Naive B cell (primary cell): ENCODE data around the gene AGAP2. TPM values are rescaled to one million over a fixed set of nuclear protein-coding genes. Genes with fewer than 3 reads are reported as not detected.
A peak's percentile ranks its signal among the peaks of the same experiment; 100 is the strongest.

Source experiments
- ATAC-seq, 2 donors: fragments of 150-1000 bp; cut with Tn5 transposase; 2 replicates each; pipeline ENCODE4 v1.10.0; 2021; ENCODE audit warnings: low read depth in 2 of 2, mild to moderate bottlenecking in 2 of 2, moderate library complexity in 2 of 2
- DNase-seq: peaks from one replicate; pipeline ENCODE4 v3.0.0; 2022
- H3K27ac Mint-ChIP-seq, 6 donors: one replicate each; pipeline ENCODE4 v1.8.0; 2020 to 2022; ENCODE audit warnings: mild to moderate bottlenecking in 6 of 6, mixed read lengths in 6 of 6, moderate library complexity in 5 of 6, inconsistent platforms in 2 of 6
- H3K27me3 Mint-ChIP-seq, 3 donors: one replicate each; pipeline ENCODE4 v1.8.0; 2021 to 2022; ENCODE audit warnings: mixed read lengths in 3 of 3, mild to moderate bottlenecking in 1 of 3
- H3K36me3 Mint-ChIP-seq, 2 donors: one replicate each; pipeline ENCODE4 v1.8.0; 2020 to 2022; ENCODE audit warnings: mixed read lengths in 2 of 2, inconsistent platforms in 1 of 2, mild to moderate bottlenecking in 1 of 2
- H3K4me1 Mint-ChIP-seq, 3 donors: one replicate each; pipeline ENCODE4 v1.8.0; 2020 to 2022; ENCODE audit warnings: mixed read lengths in 3 of 3, inconsistent platforms in 1 of 3, mild to moderate bottlenecking in 1 of 3, moderate library complexity in 1 of 3
- H3K4me3 Mint-ChIP-seq, 8 donors: one replicate each; pipeline ENCODE4 v1.8.0; 2020 to 2022; ENCODE audit warnings: mild to moderate bottlenecking in 8 of 8, mixed read lengths in 8 of 8, moderate library complexity in 8 of 8, inconsistent platforms in 2 of 8
- H3K9me3 Mint-ChIP-seq, 7 donors: one replicate each; pipeline ENCODE4 v1.8.0; 2020 to 2022; ENCODE audit warnings: mixed read lengths in 7 of 7, mild to moderate bottlenecking in 5 of 7, inconsistent platforms in 2 of 7, moderate library complexity in 1 of 7
- polyA plus RNA-seq, 6 donors: library from polyadenylated mRNA; unstranded; fragments of 300-500 nt; fragmentation: Illumina TruSeq; gene quantifications; one replicate each; pipeline ENCODE4 v1.2.3, GENCODE V29; 2021; ENCODE audit warnings: low read depth in 6 of 6

Gene AGAP2
- polyA plus RNA-seq, 6 donors from 2014 or later, result 1.2 to 4.0 (median 2.1) TPM

DNA sequence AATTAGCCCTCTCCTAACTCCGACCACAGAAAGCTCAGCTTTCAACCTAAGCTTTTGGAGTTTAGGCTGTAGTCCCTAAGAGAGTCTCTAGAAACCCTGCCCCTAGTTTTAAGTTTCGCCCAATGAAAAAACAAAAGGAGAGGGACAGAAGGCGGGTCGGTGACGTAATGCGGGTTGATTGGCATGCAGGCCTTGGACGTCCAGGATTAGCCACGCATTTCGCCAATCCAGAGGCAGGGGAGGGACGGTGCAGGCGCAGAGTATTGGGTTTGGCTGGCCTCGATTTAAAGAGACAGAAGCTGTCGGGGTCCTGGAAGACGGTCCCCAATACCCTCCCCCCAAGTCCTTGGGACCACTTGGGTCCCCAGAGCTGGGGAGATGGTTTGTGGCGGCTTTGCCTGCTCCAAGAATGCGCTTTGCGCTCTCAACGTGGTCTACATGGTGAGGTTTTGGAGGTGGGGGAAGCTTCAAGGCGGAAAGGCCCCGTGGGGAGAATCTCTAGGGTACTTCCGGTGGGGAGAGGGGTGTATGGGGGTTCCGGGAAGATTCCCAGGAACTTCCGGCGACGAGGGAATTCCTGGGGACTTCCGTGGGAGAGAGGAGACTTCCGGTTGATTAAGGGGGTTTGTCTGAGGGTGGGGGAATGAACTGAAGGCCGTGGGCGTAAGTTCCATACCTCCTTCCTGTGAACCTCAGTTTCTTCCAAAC is 6.4 kb upstream of the AGAP2 start, which contains the start of gene TSPAN31:
Gene TSPAN31 (plus strand): TSS at position 263 of the 708 bp plus-strand sequence. CDS start 116 bp downstream, at position 379.
- H3K4me3 Mint-ChIP-seq, result peak within 1 kb of the TSS; percentile 90 to 99 (median 96)
- peaks cover 50 to 53% (median 51%) of the 10 kb centered on the region in 3 donors for H3K4me1 Mint-ChIP-seq
- peak within 1 kb of the TSS; percentile 92 to 98 (median 96) for H3K27ac Mint-ChIP-seq
- no peaks in the 10 kb centered on the region for H3K9me3 Mint-ChIP-seq
- no peaks in the 10 kb centered on the region for H3K36me3 Mint-ChIP-seq
- peak; percentile 94 for DNase-seq
- ATAC-seq, result peak; percentile 79 to 83
- no peaks in the 10 kb centered on the region for H3K27me3 Mint-ChIP-seq

DNA sequence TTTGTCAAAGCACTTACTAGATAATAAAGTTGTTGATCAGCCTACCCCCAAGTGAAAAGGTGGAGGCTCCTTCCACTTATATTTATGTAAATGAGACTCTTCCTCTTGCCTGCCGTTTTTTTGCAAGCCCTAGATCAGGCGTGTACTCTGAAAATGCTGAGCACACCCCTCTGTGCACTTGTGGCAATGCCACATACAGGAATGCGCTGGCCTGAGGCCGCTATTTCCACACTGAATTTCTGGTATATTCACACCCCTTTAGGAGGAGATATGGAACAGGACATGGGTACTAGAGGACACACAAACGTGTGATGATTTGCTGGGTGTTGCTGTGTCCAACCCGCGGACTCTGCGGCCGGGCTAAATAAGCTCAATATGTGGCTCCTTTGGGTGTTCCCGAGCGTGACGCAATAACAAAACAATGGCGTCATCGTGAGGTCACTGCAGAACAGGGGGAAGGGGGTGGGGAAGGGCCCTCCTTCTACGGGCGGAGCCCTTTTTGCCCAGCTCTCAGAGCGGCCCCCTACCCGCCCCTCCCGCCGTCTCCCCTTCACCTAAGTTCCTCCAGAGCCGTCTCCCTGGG is 5.7 kb upstream of the AGAP2 start:
- Mint-ChIP-seq H3K9me3 (no peaks in the 10 kb centered on the region), H3K36me3 (no peaks in the 10 kb centered on the region), H3K4me3 (peak overlapping the region; percentile 90 to 99 (median 96)), H3K4me1 (peaks cover 55 to 56% (median 56%) of the 10 kb centered on the region in 3 donors), H3K27ac (peak overlapping the region; percentile 91 to 98 (median 96)), H3K27me3 (no peaks in the 10 kb centered on the region)
- DNase-seq (peak; percentile 74), ATAC-seq (peak; percentile 62)

DNA sequence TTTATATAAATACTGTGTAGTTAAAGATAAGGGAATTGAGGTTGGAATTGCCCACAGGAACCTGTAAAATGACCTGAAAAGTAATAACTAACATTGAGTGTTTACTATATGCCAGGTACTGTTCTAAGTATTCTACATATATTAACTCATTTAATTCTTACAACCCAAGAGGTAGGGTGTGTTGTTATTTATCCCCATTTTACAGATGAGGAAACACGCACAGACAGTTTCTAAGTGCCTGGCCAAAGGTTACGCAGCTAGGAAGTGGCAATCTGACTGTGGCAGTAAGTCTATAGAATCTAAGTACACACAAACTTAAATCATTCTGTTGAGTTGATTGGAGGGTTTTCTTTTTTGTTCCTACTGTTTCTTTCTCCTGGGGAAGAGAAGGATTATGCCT is 5.2 kb upstream of the AGAP2 start:
- H3K27me3 Mint-ChIP-seq, result no peaks in the 10 kb centered on the region
- no peaks in the 10 kb centered on the region for H3K36me3 Mint-ChIP-seq
- peaks cover 57 to 61% (median 61%) of the 10 kb centered on the region in 3 donors for H3K4me1 Mint-ChIP-seq
- DNase-seq (no peak), ATAC-seq (no peak)
- H3K27ac Mint-ChIP-seq, result peak overlapping the region; percentile 91 to 98 (median 96)
- no peaks in the 10 kb centered on the region for H3K9me3 Mint-ChIP-seq
- H3K4me3 Mint-ChIP-seq, result peak overlapping the region in 7 of 8 donors; percentile 90 to 99 (median 96)

DNA sequence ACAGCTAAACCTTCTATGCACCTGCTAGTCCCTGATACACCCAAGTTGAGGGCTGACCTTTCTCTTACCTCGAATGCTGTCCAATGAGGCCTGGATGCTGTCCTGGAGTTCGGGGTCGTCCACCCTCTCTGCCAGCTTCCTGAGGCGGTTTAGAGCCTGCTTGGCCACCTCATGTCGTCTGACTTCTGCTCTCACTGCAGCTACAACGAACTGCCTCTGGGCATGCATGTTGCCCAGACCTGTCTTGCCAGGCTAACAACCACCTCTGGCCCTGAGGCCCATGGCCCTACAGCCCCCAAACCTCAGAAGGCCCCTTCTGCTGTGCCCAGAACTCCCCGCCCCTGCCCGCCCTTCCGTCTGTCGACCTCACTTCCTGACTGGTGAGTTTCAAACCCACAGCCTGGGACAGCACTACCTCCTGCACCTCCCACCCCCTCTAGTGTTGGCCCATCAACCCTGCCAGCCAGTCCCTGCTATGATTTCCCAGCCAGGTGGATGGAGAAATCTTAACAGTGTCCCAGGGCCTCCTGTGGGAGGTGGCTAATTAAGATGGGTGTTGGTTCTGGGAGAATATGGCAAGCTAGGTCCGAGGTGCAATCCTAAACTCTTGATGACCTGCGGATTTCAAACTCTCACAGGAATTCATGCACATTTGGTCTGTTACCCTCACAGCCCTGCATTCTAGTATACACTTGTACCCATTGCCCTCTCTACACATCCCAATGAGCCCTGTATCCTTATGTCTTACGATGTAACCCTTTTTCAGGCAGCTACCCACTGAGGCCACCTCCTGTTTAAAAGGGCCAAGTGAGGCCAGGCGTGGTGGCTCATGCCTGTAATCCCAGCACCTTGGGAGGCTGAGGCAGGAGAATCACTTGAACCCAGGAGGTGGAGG is 3.5 kb upstream of the AGAP2 start:
- Mint-ChIP-seq H3K4me3 (peak overlapping the region; percentile 81 to 95 (median 92)), H3K36me3 (no peaks in the 10 kb centered on the region), H3K27me3 (no peaks in the 10 kb centered on the region), H3K9me3 (no peaks in the 10 kb centered on the region), H3K4me1 (peaks cover 57 to 61% (median 58%) of the 10 kb centered on the region in 3 donors), H3K27ac (peak overlapping the region; percentile 93 to 97 (median 96))
- DNase-seq (peak; percentile 66), ATAC-seq (peak; percentile 48 to 51)

DNA sequence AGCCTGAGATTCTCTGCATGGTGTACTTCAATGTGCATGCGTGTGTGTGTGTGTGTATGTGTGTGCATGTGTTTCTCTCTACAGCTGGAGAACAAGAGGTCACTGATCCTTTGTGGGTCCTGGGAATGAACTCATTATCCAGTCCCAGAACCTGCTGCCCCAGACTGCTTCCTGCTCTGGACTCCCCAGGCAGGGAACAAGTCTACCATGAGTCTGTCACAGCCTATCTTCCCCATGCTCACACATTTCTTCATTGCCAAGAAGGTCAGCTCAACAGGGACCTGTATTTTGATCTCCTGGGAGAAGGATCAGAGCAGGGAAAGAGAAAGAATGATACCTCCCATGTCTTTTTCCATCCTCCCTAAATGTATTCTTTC is 2.9 kb upstream of the AGAP2 start:
- H3K27me3 Mint-ChIP-seq, result no peaks in the 10 kb centered on the region
- H3K4me1 Mint-ChIP-seq, result peaks cover 59 to 62% (median 60%) of the 10 kb centered on the region in 3 donors
- peak overlapping the region; percentile 93 to 97 (median 96) for H3K27ac Mint-ChIP-seq
- no peaks in the 10 kb centered on the region for H3K9me3 Mint-ChIP-seq
- no peak for DNase-seq
- H3K36me3 Mint-ChIP-seq, result no peaks in the 10 kb centered on the region
- no peak for ATAC-seq
- H3K4me3 Mint-ChIP-seq, result peak overlapping the region; percentile 81 to 95 (median 92)

DNA sequence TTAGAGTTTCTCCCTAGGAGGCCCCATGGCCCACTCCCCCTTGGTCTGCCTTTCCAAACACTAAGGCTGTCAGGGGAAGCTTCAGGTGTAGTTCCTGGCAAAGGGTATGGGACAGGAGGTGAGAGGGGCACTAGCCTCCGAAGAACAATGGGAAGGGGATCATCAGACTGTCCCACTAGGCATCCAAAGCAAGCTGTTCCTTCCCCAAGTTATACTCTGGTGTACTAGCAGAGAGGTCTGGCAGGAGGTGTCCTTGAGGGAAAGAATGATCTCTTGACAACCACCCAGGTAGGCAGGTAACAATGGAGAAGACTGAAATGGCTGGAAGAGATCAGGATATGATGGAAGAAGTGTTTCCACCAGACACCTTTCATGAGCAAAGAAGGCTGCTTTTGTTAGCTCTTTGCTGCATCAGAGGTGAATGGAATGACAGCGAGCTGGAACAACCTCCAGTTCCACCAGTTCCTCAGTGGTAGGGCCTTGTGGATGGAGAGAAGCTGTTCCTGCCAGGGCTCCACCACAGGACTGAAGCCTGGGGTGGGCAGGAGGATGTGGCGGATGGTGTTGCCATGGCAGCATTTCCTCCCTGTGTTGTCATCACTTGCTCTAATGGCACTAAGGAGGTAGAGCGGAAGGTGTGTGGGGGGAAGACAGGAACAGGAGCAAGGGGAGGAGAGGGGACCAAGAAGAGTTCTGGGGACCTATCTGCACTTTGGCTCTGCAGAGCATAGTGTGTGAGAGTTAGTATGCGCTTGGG is 2.3 kb upstream of the AGAP2 start:
- H3K27ac Mint-ChIP-seq, result peak overlapping the region; percentile 93 to 97 (median 96)
- H3K27me3 Mint-ChIP-seq, result no peaks in the 10 kb centered on the region
- H3K36me3 Mint-ChIP-seq, result no peaks in the 10 kb centered on the region
- DNase-seq, result peak; percentile 71
- H3K4me1 Mint-ChIP-seq, result peaks cover 56 to 57% (median 57%) of the 10 kb centered on the region in 3 donors
- H3K4me3 Mint-ChIP-seq, result peak overlapping the region; percentile 81 to 95 (median 92)
- no peaks in the 10 kb centered on the region for H3K9me3 Mint-ChIP-seq
- ATAC-seq, result peak; percentile 37 to 46

DNA sequence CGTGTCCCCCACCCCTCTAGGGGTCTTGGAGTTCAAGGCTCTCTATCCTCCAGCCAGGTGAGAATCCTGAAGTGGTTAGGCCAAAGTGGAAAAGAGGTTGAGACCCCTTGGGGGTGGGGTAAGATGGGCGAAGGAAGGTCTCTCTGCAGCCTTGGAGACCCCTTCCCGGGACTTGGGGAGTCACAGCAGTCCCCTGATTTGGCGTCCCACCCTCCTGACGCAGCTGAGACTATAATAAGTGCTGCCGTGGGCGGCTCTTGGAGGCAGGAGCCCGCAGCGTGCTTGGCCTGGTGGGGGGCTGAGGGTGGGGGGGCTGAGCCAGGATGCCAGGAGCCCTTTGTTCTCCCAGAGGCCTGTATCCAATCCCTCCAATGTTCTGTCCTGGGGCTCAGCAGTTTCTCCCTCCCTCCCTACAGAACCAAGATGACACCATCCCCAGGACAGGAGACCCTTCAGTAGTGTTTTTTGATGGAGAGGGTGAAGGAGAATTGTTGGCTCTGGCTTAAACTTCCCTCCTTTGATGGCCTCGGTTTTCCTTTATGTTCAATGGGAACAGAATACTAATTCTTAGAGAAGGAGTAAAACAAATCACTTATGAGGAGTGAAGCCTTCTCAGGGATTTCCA is 1.5 kb upstream of the AGAP2 start:
- Mint-ChIP-seq H3K36me3 (peaks cover under 1% of the 10 kb centered on the region in 2 donors), H3K27me3 (no peaks in the 10 kb centered on the region), H3K4me3 (peak overlapping the region in 4 of 8 donors; percentile 22 to 95 (median 84)), H3K27ac (peak overlapping the region in 4 of 6 donors; percentile 65 to 97 (median 90)), H3K4me1 (peaks cover 49 to 53% (median 51%) of the 10 kb centered on the region in 3 donors), H3K9me3 (no peaks in the 10 kb centered on the region)
- ATAC-seq, result no peak
- DNase-seq, result no peak

DNA sequence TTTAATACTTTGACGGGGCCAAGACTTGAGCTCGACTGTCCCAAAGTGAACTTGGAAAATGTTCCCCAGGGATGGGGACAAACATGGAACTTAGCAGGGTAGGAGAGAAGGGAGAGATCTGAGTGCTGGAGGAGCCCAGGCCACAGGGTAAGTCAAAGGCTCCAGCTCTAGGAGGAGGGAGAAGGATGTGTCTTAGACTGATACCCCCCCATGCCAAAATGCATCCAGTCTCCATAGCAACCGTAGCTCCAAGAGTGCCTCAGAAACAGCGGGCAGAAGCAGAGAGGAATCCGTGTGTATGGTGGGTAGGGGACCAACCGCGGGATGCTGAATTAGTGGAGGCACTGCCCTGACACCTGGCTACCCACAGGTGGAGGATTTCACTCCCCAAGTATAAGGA is 845 bp upstream of the AGAP2 start:
- peaks cover 44 to 51% (median 49%) of the 10 kb centered on the region in 3 donors for H3K4me1 Mint-ChIP-seq
- no peak for DNase-seq
- peaks cover 7% of the 10 kb centered on the region in 2 donors for H3K36me3 Mint-ChIP-seq

DNA sequence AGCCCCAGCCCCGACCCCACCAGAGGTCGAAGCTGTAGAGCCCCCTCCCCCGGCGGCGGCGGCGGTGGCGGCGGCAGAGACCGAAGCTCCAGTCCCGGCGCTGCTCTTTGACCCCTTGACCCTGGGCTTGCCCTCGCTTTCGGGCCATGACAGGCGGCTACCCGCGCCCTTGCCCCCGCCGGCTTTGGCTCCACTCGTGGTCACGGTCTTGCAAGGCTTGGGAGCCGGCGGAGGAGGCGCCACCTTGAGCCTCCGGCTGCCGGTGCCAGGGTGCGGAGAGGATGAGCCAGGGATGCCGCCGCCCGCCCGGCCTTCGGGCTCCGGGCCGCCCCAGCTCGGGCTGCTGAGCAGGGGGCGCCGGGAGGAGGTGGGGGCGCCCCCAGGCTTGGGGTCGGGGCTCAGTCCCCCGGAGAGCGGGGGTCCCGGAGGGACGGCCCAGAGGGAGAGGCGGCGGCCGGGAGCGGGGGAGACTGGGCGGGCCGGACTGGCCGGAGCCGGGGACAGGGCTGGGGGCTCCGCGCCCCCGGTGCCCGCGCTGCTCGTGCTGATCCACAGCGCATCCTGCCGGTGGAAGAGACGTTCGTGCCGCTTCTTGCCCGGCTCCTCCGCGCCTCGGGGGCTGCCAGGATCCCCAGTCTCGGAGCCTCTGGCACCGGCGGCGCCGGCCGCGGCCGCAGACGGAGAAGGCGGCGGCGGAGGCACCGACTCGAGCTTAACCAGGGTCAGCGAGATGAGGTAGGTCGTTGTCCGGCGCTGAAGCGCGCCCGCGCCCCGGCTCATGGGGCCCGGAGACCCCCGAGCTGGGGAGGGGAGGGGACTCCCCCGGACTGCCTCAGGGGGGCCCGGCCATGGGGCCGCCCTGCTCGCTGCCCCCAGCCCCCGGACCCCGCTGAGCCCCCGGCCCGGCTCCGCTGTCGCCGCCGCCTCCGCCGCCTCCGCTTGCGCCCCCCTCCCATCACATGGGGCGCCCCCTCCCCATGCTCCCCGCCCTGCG is 778 bp downstream of the AGAP2 start:
- Mint-ChIP-seq H3K4me3 (no peak overlapping the region), H3K27me3 (no peaks in the 10 kb centered on the region), H3K9me3 (no peaks in the 10 kb centered on the region), H3K27ac (no peak overlapping the region), H3K36me3 (peaks cover 13 to 18% of the 10 kb centered on the region in 2 donors), H3K4me1 (peaks cover 39 to 44% (median 42%) of the 10 kb centered on the region in 3 donors)
- DNase-seq, result no peak
- no peak for ATAC-seq

More for the DNA sequence above, 845 bp upstream of the AGAP2 start:
- no peaks in the 10 kb centered on the region for H3K9me3 Mint-ChIP-seq
- peak overlapping the region in 4 of 6 donors; percentile 29 to 88 (median 63) for H3K27ac Mint-ChIP-seq
- ATAC-seq, result no peak
- H3K27me3 Mint-ChIP-seq, result no peaks in the 10 kb centered on the region
- H3K4me3 Mint-ChIP-seq, result peak overlapping the region in 4 of 8 donors; percentile 41 to 70 (median 58)

DNA sequence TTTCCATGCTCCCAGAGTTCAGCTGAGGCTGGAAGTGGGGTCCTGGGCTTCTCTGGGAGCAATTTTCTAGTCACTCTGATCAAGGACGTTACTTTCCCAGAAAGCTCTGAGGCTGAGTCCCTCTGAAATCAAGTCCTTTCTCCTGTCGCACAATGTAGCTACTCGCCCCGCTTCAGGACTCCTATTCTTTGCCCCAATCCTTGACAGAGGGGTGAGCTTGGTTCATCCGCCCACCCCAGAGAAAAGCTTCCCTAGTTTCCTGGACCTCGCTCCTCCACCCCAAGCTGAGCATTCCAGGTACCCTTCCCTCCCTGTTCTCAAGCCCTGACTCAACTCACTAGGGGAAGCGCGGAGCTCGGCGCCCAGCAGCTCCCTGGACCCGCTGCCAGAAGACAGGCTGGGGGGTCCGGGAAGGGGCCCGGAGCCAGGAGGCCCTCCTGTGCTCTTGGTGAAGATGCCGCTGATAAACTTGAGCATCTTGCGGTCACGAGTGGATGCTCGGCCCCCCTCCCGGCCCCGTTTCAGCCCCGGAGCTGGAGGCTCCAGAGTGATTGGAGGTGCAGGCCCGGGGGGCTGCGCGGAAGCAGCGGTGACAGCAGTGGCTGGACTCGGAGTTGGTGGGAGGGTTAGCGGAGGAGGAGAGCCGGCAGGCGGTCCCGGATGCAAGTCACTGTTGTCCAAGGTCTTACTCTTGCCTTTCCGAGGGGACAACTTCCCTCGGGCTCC is 1.6 kb downstream of the AGAP2 start:
- DNase-seq (no peak), ATAC-seq (no peak)
- no peaks in the 10 kb centered on the region for H3K27me3 Mint-ChIP-seq
- peaks cover 33 to 36% (median 36%) of the 10 kb centered on the region in 3 donors for H3K4me1 Mint-ChIP-seq
- H3K36me3 Mint-ChIP-seq, result peaks cover 15 to 26% of the 10 kb centered on the region in 2 donors
- H3K4me3 Mint-ChIP-seq, result peak overlapping the region in 1 of 8 donors; percentile 62
- peak overlapping the region in 2 of 6 donors; percentile 39 to 70 for H3K27ac Mint-ChIP-seq
- H3K9me3 Mint-ChIP-seq, result no peaks in the 10 kb centered on the region
